Panc1 (cell line): ENCODE measurements around the gene TMIGD1. TPM values are rescaled to one million over a fixed set of nuclear protein-coding genes. Genes with fewer than 3 reads are reported as not detected.

Experiments used
- ATAC-seq: fragments of 200-7000 bp; cut with Tn5 transposase; 2 replicates; pipeline ENCODE4 v1.9.1; 2020; ENCODE audit warnings: mild to moderate bottlenecking, moderate library complexity
- BruUV-seq: library from RNA; stranded (reverse); fragments of 400-500 nt; replicated peaks from 2 replicates; lab custom pipeline; 2021; lab: Mats Ljungman, UMichigan
- CTCF ChIA-PET: fragments of 300-600 bp; sonication (Branson Sonifier 250); formaldehyde crosslinking; loops from one replicate; lab custom pipeline; 2022; ENCODE audit warnings: antibody characterized with exemption; lab: Charles Lee
- POLR2A ChIA-PET: fragments of 300-600 bp; sonication (Branson Sonifier 250); formaldehyde crosslinking; loops from one replicate; lab custom pipeline; 2022; ENCODE audit warnings: antibody characterized with exemption; lab: Charles Lee
- DNase-seq: peaks from one replicate; pipeline ENCODE4 v3.0.0-alpha.2; 2010; ENCODE audit warnings: low read depth, low spot score
- H3K27ac ChIP-seq: 2 replicates; pipeline ENCODE4 v1.5.1; 2011; ENCODE audit warnings: mild to moderate bottlenecking, low read length, inconsistent platforms
- H3K27me3 ChIP-seq: fragments of 200-500 bp; sonication (Bioruptor generic); 2 replicates; pipeline ENCODE4 v1.6.0; 2014; ENCODE audit warnings: low read length, inconsistent platforms; ENCODE audit not compliant: control insufficient read depth, insufficient read depth
- H3K36me3 ChIP-seq: fragments of 200-500 bp; sonication (Bioruptor generic); 2 replicates; pipeline ENCODE4 v1.5.1; 2014; ENCODE audit warnings: inconsistent platforms, mild to moderate bottlenecking, low read length, moderate library complexity; ENCODE audit not compliant: control insufficient read depth, insufficient read depth
- H3K4me1 ChIP-seq: 2 replicates; pipeline ENCODE4 v1.5.1; 2011; ENCODE audit warnings: inconsistent platforms, mild to moderate bottlenecking, low read length, moderate library complexity; ENCODE audit not compliant: control insufficient read depth, insufficient read depth
- H3K4me3 ChIP-seq, 2 experiments: 2 replicates each; pipeline ENCODE4 v1.5.1; 2011 to 2012; ENCODE audit warnings: low read depth in 2 of 2, low read length in 2 of 2, mild to moderate bottlenecking in 2 of 2, inconsistent platforms in 1 of 2, moderate library complexity in 1 of 2
- H3K9me3 ChIP-seq: fragments of 200-500 bp; sonication (Bioruptor generic); 2 replicates; pipeline ENCODE4 v1.5.1; 2014; ENCODE audit warnings: low read depth, mild to moderate bottlenecking, inconsistent platforms, low read length, moderate library complexity; ENCODE audit not compliant: control insufficient read depth, insufficient read depth
- POLR2AphosphoS5 ChIP-seq: IDR thresholded peaks from 2 replicates; pipeline ENCODE4 v1.6.1; 2012; ENCODE audit warnings: mild to moderate bottlenecking, low read depth, low read length, moderate library complexity
- REST ChIP-seq, 2 experiments: IDR thresholded peaks; 2 replicates each; pipeline ENCODE4 v1.6.1; 2011 to 2012; ENCODE audit warnings: low read depth in 2 of 2, control low read depth in 1 of 2, low read length in 1 of 2, mild to moderate bottlenecking in 1 of 2, moderate library complexity in 1 of 2; ENCODE audit not compliant: insufficient read depth in 1 of 2
- SIN3A ChIP-seq: IDR thresholded peaks from 2 replicates; pipeline ENCODE4 v1.6.1; 2012; ENCODE audit warnings: low read depth, mild to moderate bottlenecking, low read length, moderate library complexity, borderline replicate concordance; ENCODE audit not compliant: insufficient read depth
- TCF7L2 ChIP-seq: IDR thresholded peaks from 2 replicates; pipeline ENCODE4 v1.6.1; 2011; ENCODE audit warnings: mild to moderate bottlenecking, low read depth, low read length, inconsistent platforms
- in situ Hi-C: cut with HindIII; loops from 2 replicates; pipeline ENCODE4 v1.10.0; 2016; ENCODE audit warnings: low sequenced_read_pairs, low pct_unique_long_range_greater_than_20kb
- intact Hi-C: fragments of 100-400 bp; cut with micrococcal nuclease; formaldehyde crosslinking; loops from one replicate; pipeline ENCODE4 v1.10.0; 2022; ENCODE audit not compliant: unreplicated experiment
- total RNA-seq: library from RNA; stranded (reverse); gene quantifications from one replicate; pipeline ENCODE4 v1.2.1, GENCODE V29; 2021; ENCODE audit not compliant: unreplicated experiment
- TF ChIP-seq, protein P1 (sequence below): fragments of 450-650 bp; IDR thresholded peaks from 2 replicates; pipeline ENCODE4 v1.5.1; 2017; ENCODE audit warnings: mild to moderate bottlenecking

Gene TMIGD1
- total RNA-seq, 1 experiment from 2014 or later: not detected

GRCh38 chr17:30318155-30318554 lies 15.7 kb downstream of the TMIGD1 start:
- BruUV-seq: no TSS peak
- CTCF ChIA-PET: no interaction called here
- Histone ChIP-seq H3K36me3 (no peaks in the 10 kb centered on the region), H3K27ac (no peak overlapping the region), H3K4me3 (no peak overlapping the region), H3K9me3 (no peaks in the 10 kb centered on the region), H3K4me1 (no peaks in the 10 kb centered on the region), H3K27me3 (peaks cover 2% of the 10 kb centered on the region; the same call in 1 of the 2 replicates)
- TF ChIP-seq, protein P1, sequence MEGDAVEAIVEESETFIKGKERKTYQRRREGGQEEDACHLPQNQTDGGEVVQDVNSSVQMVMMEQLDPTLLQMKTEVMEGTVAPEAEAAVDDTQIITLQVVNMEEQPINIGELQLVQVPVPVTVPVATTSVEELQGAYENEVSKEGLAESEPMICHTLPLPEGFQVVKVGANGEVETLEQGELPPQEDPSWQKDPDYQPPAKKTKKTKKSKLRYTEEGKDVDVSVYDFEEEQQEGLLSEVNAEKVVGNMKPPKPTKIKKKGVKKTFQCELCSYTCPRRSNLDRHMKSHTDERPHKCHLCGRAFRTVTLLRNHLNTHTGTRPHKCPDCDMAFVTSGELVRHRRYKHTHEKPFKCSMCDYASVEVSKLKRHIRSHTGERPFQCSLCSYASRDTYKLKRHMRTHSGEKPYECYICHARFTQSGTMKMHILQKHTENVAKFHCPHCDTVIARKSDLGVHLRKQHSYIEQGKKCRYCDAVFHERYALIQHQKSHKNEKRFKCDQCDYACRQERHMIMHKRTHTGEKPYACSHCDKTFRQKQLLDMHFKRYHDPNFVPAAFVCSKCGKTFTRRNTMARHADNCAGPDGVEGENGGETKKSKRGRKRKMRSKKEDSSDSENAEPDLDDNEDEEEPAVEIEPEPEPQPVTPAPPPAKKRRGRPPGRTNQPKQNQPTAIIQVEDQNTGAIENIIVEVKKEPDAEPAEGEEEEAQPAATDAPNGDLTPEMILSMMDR: no peak
- TF ChIP-seq POLR2AphosphoS5 (no peak), REST (IDR thresholded peaks at IDR 0.05; ENCODE audit: insufficient read depth in 1 of 2, low read depth in 2 of 2, low read length in 1 of 2) (no peak), TCF7L2 (no peak), SIN3A (no peak)
- intact Hi-C loops: no loop called here
- in situ Hi-C loops: no loop called here
- POLR2A ChIA-PET: no interaction called here
- no peak for ATAC-seq
- no peak for DNase-seq

DNA sequence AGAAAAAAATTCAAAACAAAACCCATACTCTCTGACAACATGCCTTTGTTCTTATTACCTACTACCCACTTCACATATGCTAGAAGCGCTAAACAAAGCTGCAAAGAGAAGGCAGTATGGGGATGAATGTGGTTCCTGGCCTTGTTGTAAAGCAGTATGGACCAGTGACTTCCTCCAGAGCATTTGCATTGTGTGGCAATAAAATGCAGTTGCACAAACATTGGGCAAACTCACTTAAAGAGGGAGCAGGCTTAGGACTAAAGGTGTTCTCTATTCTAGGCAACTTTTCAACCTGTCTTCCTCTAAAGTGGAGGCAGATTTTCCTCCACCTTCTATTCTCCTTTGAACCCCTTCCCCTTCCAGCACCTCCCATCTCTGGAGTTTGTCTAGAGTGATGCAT lies 17.1 kb downstream of the TMIGD1 start:
- H3K27ac ChIP-seq: no peak overlapping the region
- in situ Hi-C loops: no loop called here
- intact Hi-C loops: no loop called here
- H3K9me3 ChIP-seq: no peaks in the 10 kb centered on the region
- no peak for DNase-seq
- H3K4me1 ChIP-seq: no peaks in the 10 kb centered on the region
- POLR2A ChIA-PET: interaction anchor here (0.7 kb wide), 1 partner anchor 41 kb away, joined by 6 read pairs; no protein-coding TSS in a partner anchor
- TF ChIP-seq REST (IDR thresholded peaks at IDR 0.05; ENCODE audit: insufficient read depth in 1 of 2, low read depth in 2 of 2, low read length in 1 of 2) (no peak), TCF7L2 (no peak), SIN3A (no peak), POLR2AphosphoS5 (no peak)
- TF ChIP-seq, protein P1: no peak
- no peak for ATAC-seq
- no peaks in the 10 kb centered on the region for H3K36me3 ChIP-seq
- H3K27me3 ChIP-seq: peaks cover 2% of the 10 kb centered on the region; the same call in 1 of the 2 replicates
- CTCF ChIA-PET: no interaction called here
- BruUV-seq: no TSS peak
- no peak overlapping the region for H3K4me3 ChIP-seq
